NCI-H1417 treated with DMSO at 0.1 percent for 48 hours (cell line): Measurements from ENCODE around the gene RASSF3.

Experiments used
- DNase-seq: peaks from one replicate; lab custom pipeline; 2025; lab: John Stamatoyannopoulos, UW

Gene RASSF3

GRCh38 chr12:64731683-64732082 is 121.4 kb downstream of the RASSF3 start:
- DNase-seq = no peak

GRCh38 chr12:64733857-64734256 is 123.6 kb downstream of the RASSF3 start:
- DNase-seq = no peak

DNA sequence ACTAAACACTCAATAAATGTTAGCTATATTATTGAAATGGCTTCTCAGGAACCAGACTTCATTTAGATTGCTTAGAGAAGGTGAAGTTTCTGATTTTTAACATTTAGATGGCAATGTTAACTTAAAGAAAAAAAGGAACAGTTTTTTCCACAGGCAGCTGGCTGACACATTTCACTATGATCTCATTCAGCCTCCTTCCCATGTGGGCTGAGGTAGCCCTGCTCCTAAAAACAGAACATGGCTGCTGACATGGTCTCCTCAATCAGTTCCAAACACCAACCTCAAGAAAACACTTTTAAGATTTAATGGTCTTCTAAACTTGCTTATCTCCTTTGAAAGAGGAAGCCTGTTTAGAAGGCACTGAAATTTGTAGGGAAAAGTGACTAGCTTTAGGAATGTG is 125.1 kb downstream of the RASSF3 start:
- no peak for DNase-seq

- no peak for DNase-seq
These were observed 126.5 kb downstream of the RASSF3 start for GRCh38 chr12:64736771-64737170.

GRCh38 chr12:64737539-64737938 is 127.2 kb downstream of the RASSF3 start:
- no peak for DNase-seq

DNA sequence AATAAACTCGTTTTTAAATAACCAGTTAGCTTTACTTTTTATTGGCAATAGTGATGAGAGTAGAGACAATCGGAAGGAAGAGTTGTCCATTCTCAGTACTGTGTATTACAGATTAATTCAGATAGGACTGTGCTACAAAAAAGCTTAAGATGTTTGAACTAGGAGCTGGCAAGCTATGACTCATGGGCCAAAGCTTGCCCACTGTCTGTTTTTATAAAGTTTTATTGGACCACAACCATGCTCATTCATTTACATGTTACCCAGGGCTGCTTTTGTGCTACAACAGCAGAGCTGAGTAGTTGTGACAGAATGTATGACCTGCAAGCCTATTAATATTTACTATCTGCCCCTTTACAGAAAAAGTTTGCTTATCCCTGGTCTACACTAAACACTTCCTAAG is 129.5 kb downstream of the RASSF3 start:
- no peak for DNase-seq

DNA sequence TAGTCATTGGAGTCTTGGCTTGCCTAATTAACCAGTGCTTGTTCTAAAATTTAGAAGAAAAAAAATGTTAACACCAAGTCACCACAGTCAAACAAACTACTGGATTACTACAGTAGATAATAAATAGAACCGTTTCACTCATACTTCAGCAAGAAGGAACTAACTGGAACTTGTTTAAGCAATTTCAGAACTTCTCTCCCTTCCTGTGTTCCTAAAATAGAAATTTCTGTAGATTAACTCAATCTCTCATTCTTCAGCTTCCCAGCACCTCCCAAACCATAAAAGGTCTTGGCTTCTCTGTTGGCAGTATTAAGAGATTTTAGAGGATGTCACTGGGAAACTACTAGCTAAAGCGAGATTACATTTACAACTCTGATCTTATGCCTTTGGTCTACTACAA is 130.4 kb downstream of the RASSF3 start:
- DNase-seq = no peak

- DNase-seq = no peak
These were observed 132.1 kb downstream of the RASSF3 start for GRCh38 chr12:64742416-64742815.

DNA sequence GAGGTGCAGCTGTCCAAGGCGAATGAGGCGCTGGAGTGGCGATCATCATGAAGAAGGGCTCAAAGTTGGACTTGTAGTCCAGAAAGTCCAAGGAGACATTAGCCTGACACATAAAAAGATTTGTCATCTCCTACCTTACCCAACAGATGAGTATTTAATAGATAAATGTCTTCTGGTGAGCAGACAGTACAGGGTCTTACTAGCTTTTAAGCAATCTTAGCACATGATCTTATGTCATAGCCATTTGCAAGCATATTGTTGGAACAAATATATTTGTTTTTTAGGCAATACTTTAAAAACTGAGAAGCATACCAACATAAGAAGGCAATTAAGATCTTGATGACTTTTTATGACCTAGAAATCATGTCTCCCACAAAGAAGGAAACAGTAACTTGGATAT is 132.9 kb downstream of the RASSF3 start:
- no peak for DNase-seq

- DNase-seq = no peak
These were observed 134.3 kb downstream of the RASSF3 start for GRCh38 chr12:64744422-64745258.

DNA sequence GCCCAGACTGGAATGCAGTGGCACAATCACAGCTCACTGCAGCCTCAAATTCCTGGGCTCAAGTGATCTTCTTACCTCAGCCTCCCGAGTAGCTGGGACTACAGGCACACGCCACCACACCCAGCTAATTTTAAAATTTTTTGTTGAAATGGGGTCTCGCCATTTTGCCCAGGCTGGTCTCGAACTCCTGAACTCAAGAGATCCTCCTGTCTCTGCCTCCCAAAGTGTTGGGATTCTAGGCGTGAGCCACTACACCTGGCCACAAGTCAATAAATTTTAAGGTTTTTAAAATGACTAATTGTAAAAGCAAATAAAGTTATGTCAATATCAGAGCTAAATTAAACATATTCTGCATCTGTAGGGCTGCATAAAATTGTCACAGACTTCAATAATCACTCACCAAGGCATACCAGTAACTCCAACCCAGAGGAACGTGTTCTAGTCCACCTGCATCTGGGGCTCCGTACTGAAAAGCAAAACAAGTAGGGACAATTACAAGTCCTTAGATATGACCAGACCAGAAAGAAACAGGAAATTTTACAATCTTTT is 135.0 kb downstream of the RASSF3 start:
- DNase-seq = no peak

- no peak for DNase-seq
These were observed 135.7 kb downstream of the RASSF3 start for GRCh38 chr12:64745980-64746379.

- DNase-seq = no peak
These were observed 136.4 kb downstream of the RASSF3 start for GRCh38 chr12:64746663-64747062.
